Measurements from ENCODE around the gene RBM3. TPM values are rescaled to one million over a fixed set of nuclear protein-coding genes. Genes with fewer than 3 reads are reported as not detected.

The RBM3 gene
- total and polyA plus RNA-seq, 10 of the 15 experiments (the other 5 are each of a cell fraction or from before 2014, with no cell fraction given), result 170 to 467 (median 259) TPM

DNA sequence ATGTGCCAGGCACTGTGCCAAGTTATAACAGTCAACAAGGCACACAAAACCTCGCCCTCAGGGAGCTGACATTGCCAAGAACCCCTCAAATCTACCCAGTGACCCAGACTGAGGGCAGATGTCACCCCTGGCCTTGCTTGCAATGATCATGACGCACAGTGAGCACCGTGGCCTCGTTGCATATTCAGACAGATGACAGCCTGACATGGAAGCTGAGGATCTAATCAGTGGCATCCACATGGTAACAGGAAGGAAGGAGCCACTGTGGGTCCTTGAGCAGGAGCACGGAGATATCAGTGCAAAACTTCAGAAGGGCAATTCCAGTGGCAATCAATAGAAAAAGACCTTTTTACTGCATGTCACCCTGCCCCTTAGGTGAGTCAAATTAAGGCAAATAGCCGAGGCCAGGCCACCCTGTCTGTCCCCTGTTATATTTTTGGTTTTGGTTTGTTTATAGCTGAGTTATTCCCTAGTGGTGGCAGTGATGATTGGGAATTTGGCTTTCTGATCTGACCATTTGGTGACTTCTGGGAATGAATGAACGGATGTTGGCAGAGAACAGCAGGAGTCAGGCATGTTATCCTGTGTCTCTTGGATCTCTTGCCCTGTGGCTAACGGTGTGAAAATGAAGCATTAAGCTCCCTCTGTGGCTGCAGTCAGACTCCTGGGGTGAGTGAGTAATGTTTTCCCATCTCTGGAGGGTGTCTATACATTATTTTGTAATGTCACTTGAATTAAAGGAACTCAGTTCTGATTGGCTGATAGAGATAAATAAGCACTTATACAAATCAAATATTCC is 43.5 kb downstream of the RBM3 start:
- ATAC-seq (no peak), DNase-seq (ENCODE audit: low read depth, low spot score) (no peak), FAIRE-seq (no peak)
- Histone ChIP-seq H3K27me3 (replicated peaks in 1 of 2; ENCODE audit: control insufficient read depth in 2 of 2, insufficient read depth in 2 of 2, low read length in 1 of 2) (no peaks in the 10 kb centered on the region), H3K4me3 (no peak overlapping the region), H3K36me3 (ENCODE audit: control insufficient read depth in 2 of 2, insufficient read depth in 2 of 2, low read length in 1 of 2) (no peaks in the 10 kb centered on the region), H3K9me3 (replicated peaks; ENCODE audit: control insufficient read depth, insufficient read depth, low read length) (no peaks in the 10 kb centered on the region), H2AFZ (ENCODE audit: control insufficient read depth, low read depth, low read length) (no peak overlapping the region), H3K9ac (ENCODE audit: control insufficient read depth, insufficient read depth, low read length) (no peak overlapping the region), H3K27ac (ENCODE audit: control insufficient read depth, insufficient read depth) (no peak overlapping the region), H3K4me2 (ENCODE audit: control insufficient read depth, insufficient read depth) (no peak overlapping the region), H3K79me2 (ENCODE audit: control insufficient read depth, insufficient read depth, low read length) (no peaks in the 10 kb centered on the region), H3K4me1 (ENCODE audit: control insufficient read depth, insufficient read depth, low read length) (no peaks in the 10 kb centered on the region), H4K20me1 (ENCODE audit: control insufficient read depth, insufficient read depth) (no peaks in the 10 kb centered on the region)
- in situ Hi-C loops (cut with MboI), result no loop called here
- 15% methylated on average over 8 of the region's 8 CpGs for WGBS (ENCODE audit: insufficient coverage, insufficient replicate concordance, low lambda C conversion rate, missing lambda C conversion rate)
- ChIA-PET CTCF (interaction anchor here (0.5 to 1.0 kb wide), 2 partner anchors 13 to 30 kb away, joined by 3 to 4 read pairs; no protein-coding TSS in a partner anchor), POLR2A (no interaction called here), RAD21 (ENCODE audit: unreplicated experiment) (no interaction called here), SMC1A (ENCODE audit: uncharacterized antibody, unreplicated experiment) (no interaction called here)
- TF ChIP-seq SMC3 (IDR thresholded peaks at IDR 0.05; ENCODE audit: borderline replicate concordance, low read length), result no peak
- no peak for TF ChIP-seq MYB (IDR thresholded peaks at IDR 0.05; ENCODE audit: borderline replicate concordance, low read depth, low read length)
- TF ChIP-seq TCF3 (IDR thresholded peaks at IDR 0.05; ENCODE audit: borderline replicate concordance, insufficient read depth, low read depth, low read length), result no peak
- no peak for TF ChIP-seq ZNF24 (IDR thresholded peaks at IDR 0.05)
- TF ChIP-seq ZNF622 (IDR thresholded peaks at IDR 0.05), result no peak
- intact Hi-C loops (cut with micrococcal nuclease; ENCODE audit: unreplicated experiment), result no loop called here
- BruUV-seq (replicated peaks), result no TSS peak
